DMS 273 (cell line): ENCODE measurements around the gene ATP9A.
"Not testable (repeated sequence)": the region's sequence is repeated elsewhere in the genome, so short reads cannot be mapped to it uniquely, and the experiment has no call there.

Experiments used
- DNase-seq: peaks from one replicate; lab custom pipeline; 2025; ENCODE audit not compliant: unreplicated experiment; lab: John Stamatoyannopoulos, UW

The ATP9A gene

DNA sequence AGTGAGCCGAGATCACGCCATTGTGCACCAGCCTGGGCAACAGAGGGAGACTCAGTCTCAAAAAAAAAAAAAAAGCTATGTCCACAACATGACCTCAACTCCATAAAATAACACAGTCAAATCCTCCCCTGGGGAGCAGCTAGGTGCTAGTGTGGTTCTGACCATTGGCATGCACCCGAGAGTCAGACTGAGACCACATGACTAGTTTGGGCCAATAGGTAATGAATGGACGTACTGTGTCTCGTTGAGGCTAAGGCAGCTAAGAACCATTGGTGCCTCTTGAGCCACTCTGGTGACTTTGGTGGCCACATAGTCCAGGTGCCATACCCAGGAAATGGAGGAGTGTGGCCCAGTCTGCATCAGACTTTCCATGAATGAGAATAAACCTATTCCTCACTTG is 40.3 kb downstream of the ATP9A start:
- DNase-seq = no peak

DNA sequence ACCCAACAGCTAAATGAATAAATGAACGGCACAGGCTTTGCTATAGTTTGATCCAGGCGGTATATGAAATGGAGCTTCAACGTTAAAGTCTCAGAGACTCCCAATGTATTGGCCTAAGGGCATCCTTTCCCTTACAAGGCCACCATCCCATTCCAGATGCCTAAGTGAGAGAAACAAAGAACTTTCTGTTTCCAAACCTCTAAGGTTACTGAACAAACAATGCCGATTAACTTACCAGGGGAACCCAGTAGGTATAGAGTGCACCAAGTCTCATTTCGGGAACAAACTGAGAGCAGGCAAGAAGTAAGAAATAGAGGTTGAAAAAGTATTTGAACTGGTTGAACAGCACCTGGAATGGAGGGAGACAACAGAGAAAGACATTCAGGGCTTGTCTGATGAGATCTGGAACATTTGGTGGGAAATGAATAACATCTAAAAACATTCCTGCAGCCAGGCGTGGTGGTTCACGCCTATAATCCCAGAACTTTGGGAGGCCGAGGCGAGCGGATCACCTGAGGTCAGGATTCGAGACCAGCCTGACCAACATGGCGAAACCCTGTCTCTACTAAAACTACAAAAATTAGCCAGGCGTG is 42.5 kb downstream of the ATP9A start:
- DNase-seq = no peak

DNA sequence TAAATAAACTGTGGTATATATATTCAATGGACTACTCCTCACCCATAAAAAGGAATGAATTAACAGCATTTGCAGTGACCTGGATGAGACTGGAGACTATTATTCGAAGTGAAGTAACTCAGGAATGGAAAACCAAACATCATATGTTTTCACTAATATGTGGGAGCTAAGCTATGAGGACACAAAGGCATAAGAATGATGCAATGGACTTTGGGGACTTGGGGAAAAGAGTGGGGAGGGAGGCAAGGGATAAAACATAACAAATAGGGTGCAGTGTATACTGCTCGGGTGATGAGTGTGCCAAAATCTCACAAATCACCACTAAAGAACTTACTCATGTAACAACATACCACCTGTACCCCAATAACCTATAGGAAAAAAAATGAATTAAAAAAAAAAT is 45.2 kb downstream of the ATP9A start:
- not testable (repeated sequence) for DNase-seq

DNA sequence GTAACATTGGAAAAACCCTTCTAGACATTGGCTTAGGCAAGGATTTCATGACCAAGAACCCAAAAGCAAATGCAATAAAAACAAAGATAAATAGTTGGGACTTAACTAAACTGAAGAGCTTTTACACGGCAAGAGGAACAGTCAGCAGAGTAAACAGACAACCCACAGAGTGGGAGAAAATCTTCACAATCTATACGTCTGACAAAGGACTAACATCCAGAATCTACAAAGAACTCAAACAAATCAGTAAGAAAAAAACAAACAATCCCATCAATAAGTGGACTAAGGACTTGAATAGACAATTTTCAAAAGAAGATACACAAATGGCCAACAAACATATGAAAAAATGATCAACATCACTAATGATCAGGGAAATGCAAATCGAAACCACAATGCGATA is 45.9 kb downstream of the ATP9A start:
- DNase-seq = not testable (repeated sequence)

DNA sequence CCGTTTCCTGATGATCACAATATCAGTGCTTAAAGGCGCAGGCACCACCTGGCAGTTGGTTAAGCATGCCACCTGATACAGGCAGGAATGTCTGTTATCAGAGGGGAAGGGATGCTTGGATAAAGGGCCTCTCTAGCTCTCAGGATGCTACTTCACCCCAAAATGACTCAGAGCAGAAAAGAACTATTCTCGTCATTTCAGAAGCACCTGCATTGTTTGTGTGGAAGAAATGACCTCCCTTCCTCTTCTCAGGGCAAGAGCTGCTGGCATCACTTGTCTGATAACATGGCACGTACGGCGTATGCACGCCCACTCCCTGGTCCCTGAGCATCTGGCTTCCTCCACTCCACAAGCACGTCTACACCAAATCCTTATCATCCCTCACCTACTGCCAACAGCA is 47.3 kb downstream of the ATP9A start:
- no peak for DNase-seq

DNA sequence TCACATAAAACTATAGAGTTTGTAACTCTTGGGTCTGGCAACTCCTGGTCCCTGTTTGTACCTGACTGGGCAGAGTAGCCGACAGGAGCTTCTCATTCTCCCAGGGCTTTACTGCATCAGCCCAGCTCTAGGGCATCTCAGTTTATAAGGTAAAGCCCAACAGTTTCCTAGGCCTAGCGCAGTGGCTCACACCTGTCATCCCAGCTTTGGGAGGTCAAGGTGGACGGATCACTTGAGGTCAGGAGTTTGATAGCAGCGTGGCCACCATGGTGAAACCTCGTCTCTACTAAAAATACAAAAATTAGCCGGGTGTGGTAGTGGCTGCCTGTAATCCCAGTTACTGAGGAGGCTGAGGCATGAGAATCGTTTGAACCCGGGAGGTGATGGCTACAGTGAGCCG is 47.8 kb downstream of the ATP9A start:
- no peak for DNase-seq

DNA sequence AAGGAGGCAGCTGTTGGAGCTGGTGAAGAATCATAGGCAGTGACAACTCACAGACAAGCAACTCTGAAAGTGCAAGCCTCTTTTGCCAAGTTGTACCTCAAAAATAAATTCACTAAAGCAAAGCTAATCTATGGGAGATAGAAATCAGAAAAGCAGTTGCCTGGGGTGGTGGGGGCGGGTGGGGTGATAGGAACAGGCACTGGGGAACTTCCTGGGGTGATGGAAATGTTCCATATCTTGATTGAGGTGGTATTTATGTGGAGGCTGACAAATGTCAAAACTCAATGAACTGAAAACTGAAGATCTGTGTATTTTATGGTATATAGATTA is 52.4 kb downstream of the ATP9A start:
- no peak for DNase-seq

DNA sequence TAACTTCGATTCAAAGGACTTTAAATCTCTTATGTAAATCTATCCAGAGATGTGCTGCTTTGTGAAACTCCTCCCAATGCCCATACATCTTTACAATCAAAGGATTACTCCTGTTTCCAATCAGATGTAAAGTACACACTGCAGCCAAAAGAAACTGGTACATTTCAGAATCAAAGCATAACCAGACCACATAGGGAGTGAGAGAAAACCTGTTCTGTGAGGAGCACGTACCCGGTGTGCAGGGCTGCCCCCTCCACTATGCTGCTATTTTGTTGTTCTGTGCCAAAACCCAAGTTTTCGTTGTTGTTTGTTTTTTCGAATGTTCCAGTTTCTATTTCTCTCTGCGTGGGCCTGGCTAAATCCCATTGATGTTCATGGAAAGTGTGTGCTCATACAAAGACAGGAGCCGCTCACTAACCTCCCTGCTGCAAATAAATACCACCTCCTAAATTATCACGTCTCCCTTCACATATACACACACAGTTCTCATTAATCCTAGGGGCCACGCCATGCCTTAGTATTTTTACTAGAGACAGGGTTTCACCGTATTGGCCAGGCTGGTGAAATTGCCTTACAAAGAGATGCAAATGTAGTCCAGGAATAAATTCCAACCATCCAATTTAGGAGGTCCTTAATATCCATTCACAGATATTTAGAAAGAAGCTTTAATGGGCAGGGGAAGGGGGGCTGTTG is 52.9 kb downstream of the ATP9A start:
- no peak for DNase-seq

DNA sequence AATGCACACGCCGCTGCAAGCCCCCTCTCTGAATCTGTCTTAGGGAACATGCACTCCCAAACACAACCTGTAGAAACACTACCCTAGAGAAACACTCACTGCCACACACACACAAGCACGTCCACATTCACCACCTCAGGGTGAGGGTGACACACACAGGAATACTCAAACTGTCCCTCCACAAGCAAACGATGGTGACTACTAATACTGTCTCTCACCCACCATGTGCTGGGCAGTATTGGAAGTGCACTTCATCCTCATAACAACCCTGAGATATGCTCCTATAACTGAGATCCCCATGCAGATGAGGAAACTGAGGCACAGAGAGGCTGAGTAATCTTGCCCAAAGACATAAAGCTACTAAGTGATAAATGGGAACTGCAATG is 55.0 kb downstream of the ATP9A start:
- no peak for DNase-seq

DNA sequence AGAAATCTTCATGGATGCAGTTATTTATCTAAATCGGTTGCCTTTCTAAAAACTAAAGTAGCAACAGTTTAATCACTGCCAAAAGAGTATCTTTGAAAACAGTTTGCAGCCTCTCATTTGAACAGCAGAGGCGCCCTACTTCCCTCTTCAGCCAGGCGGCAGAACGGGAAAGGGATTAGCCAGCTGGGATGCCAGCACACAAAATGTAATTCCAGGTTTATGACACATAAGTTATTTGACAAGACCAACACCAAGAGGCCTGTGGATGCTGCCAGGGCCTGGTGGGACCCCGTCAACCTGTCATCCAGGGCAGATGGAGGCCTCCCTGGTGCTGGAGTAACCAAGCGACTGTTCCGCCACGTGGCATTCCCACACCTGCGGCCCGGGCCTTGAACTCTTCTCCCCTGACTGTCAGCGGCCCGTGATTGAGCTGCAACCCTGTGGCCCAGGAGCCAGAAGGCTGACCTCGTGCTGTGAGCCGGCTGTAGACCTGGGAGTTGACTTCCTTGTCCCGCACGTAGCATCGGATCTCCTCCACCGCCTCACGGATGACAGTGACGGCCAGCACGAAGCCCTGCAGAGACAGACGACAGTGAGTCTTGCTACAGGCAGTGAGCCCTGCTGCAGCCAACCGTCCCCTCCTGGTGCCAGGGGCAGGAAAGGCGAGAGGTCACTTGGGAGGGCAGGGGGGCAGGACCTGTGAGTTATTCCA is 55.5 kb downstream of the ATP9A start:
- DNase-seq = peak; percentile 35

DNA sequence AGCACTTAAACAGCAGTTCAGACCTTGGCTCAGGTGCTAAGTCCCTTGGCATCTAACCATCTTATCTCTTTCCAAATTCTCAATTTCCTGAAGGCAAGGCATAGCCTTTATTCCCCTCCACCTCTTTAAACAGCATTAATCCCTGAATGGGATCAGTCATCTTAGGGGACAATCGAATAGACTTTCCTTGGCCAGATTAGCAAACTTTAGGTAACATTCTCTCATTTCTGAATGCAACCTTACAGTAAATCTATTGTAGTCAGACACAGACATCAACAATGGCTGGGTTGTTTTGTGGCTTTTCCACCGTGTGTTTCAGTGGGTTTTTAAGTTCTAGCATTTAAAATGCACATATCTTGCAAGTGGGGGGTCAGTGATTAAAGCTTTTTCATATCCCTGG is 56.8 kb downstream of the ATP9A start:
- DNase-seq = no peak

DNA sequence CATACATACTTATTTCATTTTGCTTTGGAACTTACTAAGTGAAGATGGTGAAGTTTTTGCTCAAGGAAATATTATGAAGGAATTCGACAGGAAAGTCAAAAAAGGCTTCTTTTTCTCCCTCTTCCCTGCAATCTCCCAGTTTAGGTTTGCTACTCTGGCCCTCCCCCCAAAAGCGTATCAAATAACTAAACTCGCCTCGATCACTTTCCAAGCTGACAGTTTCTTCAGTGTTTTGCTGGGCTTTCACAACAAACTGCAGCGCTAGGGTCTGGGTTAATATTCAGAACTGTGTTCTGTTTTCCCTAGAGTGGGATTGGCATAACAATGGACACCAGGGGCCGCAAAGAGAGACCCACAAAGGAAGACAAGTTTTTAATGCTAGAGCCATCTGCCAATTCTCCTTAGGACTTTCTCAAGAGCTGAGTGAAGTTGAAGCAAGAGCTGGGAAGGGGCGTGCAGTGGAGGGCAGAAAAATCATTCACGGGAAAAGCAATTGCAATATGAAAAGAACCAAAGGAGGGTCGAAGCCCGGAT is 57.8 kb downstream of the ATP9A start:
- DNase-seq = no peak

DNA sequence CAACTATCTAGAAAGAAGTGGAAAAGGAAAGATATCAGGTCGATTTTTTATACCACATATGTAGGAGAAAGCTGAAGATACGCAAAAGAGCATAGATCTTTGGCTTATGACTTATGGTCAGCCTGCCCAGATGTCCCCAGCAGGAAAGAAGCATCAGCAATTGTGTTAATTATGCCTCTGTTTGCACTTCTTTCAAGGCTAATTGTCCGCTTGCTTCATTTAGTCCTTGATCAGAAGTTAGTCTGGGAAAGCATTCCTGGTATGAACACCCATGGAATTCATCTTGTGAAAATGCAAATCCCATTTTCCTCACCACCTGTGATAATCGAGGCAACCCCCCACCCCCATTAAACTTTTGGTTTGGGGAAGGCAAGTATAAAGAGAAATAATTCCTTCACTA is 62.8 kb downstream of the ATP9A start:
- no peak for DNase-seq

DNA sequence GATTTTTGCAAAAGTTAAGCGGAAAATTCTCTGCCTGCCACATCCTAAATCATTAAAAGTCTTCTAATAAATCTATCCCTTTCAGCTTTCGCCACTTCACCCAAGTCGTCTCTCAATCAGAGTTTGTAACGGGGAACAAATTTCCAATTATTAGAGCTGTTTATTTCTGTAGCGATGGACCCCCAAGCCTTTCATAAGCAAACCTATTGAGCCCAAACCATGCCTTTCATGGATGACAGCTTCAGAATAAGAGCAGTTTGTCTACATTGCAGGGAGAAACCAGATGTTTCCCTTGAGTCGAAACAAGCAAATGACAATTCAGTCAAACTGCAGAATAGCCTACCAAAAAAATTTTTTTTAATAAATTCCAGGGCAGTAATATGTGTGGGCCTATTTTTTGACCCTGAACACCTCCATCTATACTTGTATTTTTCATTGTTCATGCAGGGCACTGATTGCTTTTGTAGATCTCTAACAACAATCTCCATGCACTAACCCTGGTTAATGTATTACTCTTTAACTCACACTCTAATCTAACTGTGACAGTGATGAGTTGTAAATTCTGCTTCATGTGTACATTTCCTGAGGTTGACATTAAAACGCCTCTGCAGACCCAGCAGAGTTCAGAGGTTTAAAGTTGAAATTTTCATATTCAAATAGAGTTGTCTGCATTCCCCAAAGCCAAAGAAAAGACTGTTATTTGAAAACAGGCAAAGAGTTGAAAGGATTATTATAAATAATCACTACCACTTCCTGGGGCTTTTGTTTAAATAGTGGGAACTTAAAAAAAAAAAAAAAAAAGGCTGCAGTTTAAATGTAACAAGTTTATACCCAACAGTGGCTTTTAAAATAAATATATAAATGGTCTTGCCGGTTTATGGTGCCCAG is 64.5 kb downstream of the ATP9A start:
- no peak for DNase-seq

DNA sequence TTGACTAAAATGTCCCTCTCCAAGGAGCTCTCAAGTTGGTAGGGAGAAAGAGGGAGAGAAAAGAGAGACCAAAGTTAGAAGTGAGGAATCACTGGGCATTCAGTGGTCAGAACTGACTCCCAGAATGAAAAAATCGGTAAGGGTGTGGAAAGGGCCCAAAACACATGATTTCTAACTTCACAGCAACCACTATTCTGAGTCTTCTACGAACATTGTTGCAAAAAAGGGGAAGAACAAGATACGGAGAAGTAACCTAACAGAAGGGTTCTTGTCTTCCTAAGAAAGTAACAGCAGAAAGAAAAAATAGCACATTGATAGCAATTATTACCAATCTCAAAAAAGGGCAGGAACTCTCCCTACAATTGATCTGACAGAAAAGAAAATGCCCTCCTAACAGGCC is 65.6 kb downstream of the ATP9A start:
- DNase-seq = no peak

DNA sequence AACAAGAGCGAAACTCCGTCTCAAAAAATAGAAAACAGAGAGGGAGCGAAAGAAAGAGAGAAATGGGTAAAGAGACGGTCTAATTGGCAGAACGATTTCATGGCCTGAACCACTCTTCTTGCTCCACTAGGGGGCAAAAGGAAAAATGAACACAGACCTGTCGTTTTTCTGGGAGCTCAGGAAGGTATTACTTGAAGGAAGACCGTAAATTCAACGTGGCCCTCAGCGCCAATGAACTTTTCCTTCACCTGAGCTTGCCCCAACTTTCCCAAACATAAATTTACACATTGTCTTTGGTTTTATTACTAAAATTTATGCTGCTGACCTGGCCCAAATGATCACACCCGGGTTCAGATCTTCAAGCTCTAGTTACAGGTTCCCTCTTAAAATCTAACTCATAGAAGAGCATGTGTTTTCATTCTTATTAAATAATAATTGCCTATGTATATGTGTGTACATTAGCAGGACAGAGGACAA is 67.3 kb downstream of the ATP9A start:
- peak; percentile 71 for DNase-seq

DNA sequence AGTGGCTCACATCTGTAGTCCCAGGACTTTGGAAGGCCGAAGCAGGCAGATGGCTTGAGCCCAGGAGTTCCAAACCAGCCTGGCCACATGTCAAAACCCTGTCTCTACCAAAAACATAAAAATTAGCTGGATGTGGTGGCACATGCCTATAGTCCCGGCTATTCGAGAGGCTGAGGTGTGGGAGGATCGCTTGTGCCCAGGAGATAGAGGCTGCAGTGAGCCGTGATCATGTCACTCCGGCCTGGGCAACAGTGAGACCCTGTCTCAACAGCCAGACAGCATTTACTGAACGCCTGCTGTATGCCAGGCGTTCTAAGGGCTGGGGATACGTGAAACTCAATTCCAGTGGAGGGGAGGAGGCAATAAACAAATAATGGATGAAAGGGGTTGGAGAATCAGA is 69.9 kb downstream of the ATP9A start:
- DNase-seq = peak; percentile 44

DNA sequence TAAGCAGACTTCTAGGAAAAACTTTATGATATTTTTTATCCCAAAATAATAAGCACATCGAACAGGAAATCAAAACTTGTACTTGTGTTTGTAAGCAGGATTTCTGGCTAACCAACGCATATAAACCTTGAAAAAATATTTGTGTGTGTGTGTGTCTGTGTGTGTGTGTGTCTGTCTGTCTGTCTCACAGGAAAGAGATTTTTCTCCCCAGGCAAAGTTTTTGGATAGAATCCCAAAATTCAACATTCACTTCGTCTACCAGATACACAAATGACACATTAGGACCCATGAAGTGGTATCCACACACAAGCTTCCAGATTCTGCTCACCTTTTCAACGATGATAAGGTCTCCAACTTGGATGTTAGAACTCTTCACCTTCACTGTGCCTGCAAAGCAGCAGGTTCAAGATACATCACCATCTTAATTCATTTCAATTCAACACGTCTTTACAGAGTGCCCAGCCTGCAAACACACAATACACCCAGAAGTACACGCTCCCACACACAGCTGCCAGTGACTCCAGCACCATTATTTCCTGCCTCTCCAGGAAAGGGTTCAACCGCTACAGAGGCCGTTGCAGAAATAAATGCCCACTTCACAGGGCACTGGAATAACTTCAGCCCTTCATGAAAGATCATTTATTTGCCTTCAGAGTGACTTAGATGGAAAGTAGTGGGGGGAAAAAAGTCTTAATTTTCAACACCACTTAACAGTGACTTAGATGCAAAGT is 70.9 kb downstream of the ATP9A start:
- DNase-seq = peak; percentile 31

DNA sequence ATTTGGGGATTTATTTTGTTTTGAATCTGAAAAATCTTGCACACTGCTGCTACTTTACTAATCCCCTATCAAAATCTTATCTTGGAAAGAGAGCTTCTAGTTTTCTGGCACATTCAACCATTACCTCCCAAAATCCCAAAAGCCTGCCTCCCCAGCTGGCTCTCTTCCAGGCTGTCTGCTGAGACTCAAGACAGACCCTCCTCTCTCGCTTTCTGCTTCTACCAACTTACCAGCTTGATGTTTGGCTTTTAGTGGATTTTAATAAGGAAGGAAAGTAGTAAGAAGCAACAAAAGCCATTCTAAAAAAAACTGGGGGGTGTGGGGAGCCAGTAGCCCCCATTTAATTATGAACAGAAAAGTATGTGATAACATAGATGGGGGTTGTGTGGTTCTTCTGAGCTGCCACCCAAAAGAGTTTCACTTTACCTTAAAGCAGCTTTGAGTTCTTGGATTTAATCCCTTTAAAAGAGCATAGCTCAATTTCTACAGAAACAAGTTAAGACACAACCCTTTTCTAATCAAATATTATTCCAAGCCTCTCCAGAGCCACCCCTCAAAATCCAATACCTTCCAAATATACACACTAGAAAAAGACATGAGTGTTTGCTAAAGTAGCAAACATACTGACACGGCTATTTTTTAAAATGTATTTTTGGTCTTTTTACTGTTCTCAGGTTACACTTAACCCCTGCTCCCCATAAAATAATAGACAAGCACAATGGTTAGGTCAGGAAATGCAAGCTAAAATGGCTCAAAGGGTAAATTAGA is 71.7 kb downstream of the ATP9A start:
- peak; percentile 75 for DNase-seq
